Activated T-cell treated with anti-CD3 and anti-CD28 coated beads for 24 hours (primary cell): ENCODE measurements around the gene CPSF3.

ENCODE experiments used
- DNase-seq: peaks from one replicate; pipeline ENCODE4 v3.0.0-alpha.2; 2020; ENCODE audit warnings: low read depth

The CPSF3 gene

GRCh38 chr2:9518163-9518562 is 94.7 kb downstream of the CPSF3 start:
- DNase-seq, result no peak

DNA sequence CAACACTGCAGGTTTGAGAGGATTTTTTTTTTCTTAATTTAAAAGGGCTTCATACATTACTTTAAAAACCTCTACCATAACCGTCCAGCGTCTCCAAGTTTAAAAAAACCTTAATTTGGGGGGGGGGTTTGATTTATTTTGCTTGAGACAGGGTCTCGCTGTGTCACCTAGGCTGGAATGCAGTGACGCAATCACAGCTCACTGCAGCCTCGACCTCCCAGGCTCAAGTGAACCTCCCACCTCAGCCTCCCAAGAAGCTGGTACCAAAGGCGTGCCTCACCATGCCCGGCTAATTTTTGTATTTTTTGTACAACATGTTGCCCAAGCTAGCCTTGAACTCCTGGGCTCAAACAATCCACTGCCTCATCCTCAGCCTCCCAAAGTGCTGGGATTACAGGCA is 95.3 kb downstream of the CPSF3 start:
- no peak for DNase-seq

GRCh38 chr2:9519250-9519649 is 95.8 kb downstream of the CPSF3 start:
- no peak for DNase-seq
